Measurements from ENCODE around the gene OR2H2.

The OR2H2 gene

DNA sequence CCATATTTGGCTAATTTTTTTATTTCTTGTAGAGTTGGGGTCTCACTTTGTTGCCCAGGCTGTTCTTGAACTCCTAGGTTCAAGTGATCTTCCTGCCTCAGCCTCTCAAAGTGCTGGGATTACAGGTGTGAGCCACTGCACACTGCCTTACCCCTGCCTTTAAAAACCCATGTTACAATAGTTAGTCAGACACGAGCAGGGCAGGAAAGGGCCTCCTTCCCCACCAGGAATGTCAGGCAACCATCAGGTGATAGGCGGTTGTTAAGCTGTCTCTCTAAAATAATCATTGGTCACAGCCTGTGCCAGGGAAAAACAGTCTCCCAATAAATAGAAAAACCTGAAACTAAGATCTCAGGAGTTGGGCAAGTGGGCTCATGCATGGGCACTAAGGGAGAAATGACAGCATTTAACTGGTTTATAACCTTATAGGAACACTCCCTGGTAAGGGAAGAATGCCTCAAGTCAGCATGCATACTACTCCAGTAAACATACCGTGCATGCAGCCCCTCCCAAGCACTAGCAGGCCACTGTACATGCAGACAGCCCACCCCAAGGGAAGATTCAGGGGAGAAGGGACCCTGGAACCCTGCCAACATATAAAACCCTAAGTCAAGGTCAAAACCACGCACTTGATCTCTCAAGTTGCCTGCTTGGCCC, 8.4 kb downstream of the OR2H2 start:
- Histone ChIP-seq H3K9me3 (ENCODE audit: control insufficient read depth, insufficient read depth, low read length) (no peaks in the 10 kb centered on the region), H3K27me3 (ENCODE audit: control insufficient read depth, insufficient read depth, low read length) (no peaks in the 10 kb centered on the region), H3K4me1 (ENCODE audit: control insufficient read depth, insufficient read depth, low read length) (0 out of 2 replicates have a peak, but pooled peaks cover 2% of the 10 kb centered on the region), H3K36me3 (ENCODE audit: control insufficient read depth, insufficient read depth, low read length) (no peaks in the 10 kb centered on the region), H3K27ac (ENCODE audit: low read length) (no peak overlapping the region), H3K4me3 (ENCODE audit: low read length) (no peak overlapping the region)
- no peak for DNase-seq (ENCODE audit: low read depth, low spot score)
- no CpG with 5 or more reads among the region's 4 CpGs for WGBS (ENCODE audit: insufficient coverage, insufficient read length)

DNA sequence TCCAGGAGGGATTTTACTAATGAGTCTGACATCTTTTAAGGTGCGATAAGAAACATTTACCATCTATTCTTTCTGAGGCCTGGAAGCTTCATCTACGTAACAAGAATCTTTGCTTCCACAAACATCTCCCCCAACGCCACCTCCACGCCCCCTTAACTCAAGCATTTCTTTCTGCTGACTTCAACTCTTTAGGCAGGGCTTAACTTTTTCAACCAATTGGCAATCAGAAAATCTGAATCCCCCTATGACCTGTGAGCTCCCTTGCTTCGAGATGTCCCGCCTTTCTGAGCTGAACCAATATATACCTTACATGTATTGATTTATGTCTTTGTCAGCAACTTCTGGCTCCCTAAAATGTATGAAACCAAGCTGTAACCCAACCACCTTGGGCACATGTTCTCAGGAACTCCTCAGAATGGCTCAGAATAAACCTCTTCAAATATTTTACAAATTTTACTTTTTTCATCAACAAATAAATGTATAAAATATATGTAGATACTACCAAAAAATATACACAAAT, 11.5 kb downstream of the OR2H2 start:
- no peaks in the 10 kb centered on the region for H3K27me3 ChIP-seq (ENCODE audit: control insufficient read depth, insufficient read depth, low read length)
- no peak for DNase-seq (ENCODE audit: low read depth, low spot score)
- 100% methylated on average over 2 of the region's 6 CpGs for WGBS (ENCODE audit: insufficient coverage, insufficient read length)
- peaks cover 3% of the 10 kb centered on the region; the same call in 1 of the 2 replicates for H3K36me3 ChIP-seq (ENCODE audit: control insufficient read depth, insufficient read depth, low read length)
- 0 out of 2 replicates have a peak, but pooled peaks cover 2% of the 10 kb centered on the region for H3K4me1 ChIP-seq (ENCODE audit: control insufficient read depth, insufficient read depth, low read length)
- H3K27ac ChIP-seq (ENCODE audit: low read length): no peak overlapping the region
- no peak overlapping the region for H3K4me3 ChIP-seq (ENCODE audit: low read length)
- no peaks in the 10 kb centered on the region for H3K9me3 ChIP-seq (ENCODE audit: control insufficient read depth, insufficient read depth, low read length)

DNA sequence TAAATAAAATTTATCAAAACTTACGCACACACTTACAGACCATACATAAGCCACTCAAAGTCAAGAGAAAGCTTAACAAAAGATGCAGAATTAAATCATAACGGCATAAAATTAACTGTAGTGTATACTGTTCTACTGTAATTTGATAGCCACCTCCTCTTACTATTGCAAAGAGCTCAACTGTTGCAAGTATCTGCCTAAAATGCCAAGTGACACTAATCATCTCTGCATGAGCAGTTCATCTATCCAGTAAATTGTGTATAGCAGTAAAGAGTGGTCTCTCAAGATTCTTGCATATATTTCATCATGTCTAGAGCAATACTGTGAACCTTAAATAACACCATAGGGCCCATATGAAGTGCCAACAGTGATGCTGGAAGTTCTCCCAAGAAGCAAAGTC, 12.3 kb downstream of the OR2H2 start:
- H3K27me3 ChIP-seq (ENCODE audit: control insufficient read depth, insufficient read depth, low read length): no peaks in the 10 kb centered on the region
- no peak overlapping the region for H3K27ac ChIP-seq (ENCODE audit: low read length)
- no CpG with 5 or more reads among the region's 2 CpGs for WGBS (ENCODE audit: insufficient coverage, insufficient read length)
- no peaks in the 10 kb centered on the region for H3K9me3 ChIP-seq (ENCODE audit: control insufficient read depth, insufficient read depth, low read length)
- no peak overlapping the region for H3K4me3 ChIP-seq (ENCODE audit: low read length)
- DNase-seq (ENCODE audit: low read depth, low spot score): no peak
- H3K4me1 ChIP-seq (ENCODE audit: control insufficient read depth, insufficient read depth, low read length): 0 out of 2 replicates have a peak, but pooled peaks cover 2% of the 10 kb centered on the region
- peaks cover 10% of the 10 kb centered on the region; the same call in 1 of the 2 replicates for H3K36me3 ChIP-seq (ENCODE audit: control insufficient read depth, insufficient read depth, low read length)

DNA sequence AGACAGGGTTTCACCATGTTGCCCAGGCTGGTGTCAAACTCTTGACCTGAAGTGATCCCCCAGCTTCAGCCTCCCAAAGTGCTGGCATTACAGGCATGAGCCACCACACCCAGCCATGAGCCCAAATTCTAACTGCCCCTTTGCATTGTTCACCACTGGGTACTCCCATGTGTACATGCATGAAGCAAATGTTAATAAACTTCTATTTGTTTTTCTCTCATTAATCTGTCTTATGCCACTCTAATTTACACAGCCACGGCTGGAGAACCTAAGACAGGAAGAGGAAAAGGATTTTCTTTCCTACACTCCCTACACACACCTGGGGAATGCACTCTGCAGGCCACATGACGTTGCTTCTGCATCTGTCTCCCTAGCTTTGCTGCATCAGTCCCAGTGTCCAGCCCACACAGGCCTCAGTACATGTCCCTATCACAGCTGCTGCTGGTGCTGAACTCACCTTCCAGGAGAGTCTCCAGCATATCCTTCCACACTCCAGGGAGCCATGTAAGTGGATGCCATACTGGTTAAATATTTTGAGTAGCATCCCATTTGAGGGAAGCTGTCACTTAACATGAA, 13.3 kb downstream of the OR2H2 start:
- H3K27me3 ChIP-seq (ENCODE audit: control insufficient read depth, insufficient read depth, low read length): no peaks in the 10 kb centered on the region
- H3K4me1 ChIP-seq (ENCODE audit: control insufficient read depth, insufficient read depth, low read length): peaks cover 3% of the 10 kb centered on the region
- no peak for DNase-seq (ENCODE audit: low read depth, low spot score)
- no peak overlapping the region for H3K4me3 ChIP-seq (ENCODE audit: low read length)
- H3K9me3 ChIP-seq (ENCODE audit: control insufficient read depth, insufficient read depth, low read length): no peaks in the 10 kb centered on the region
- H3K36me3 ChIP-seq (ENCODE audit: control insufficient read depth, insufficient read depth, low read length): peaks cover 17% of the 10 kb centered on the region
- no CpG with 5 or more reads among the region's 2 CpGs for WGBS (ENCODE audit: insufficient coverage, insufficient read length)
- H3K27ac ChIP-seq (ENCODE audit: low read length): no peak overlapping the region

DNA sequence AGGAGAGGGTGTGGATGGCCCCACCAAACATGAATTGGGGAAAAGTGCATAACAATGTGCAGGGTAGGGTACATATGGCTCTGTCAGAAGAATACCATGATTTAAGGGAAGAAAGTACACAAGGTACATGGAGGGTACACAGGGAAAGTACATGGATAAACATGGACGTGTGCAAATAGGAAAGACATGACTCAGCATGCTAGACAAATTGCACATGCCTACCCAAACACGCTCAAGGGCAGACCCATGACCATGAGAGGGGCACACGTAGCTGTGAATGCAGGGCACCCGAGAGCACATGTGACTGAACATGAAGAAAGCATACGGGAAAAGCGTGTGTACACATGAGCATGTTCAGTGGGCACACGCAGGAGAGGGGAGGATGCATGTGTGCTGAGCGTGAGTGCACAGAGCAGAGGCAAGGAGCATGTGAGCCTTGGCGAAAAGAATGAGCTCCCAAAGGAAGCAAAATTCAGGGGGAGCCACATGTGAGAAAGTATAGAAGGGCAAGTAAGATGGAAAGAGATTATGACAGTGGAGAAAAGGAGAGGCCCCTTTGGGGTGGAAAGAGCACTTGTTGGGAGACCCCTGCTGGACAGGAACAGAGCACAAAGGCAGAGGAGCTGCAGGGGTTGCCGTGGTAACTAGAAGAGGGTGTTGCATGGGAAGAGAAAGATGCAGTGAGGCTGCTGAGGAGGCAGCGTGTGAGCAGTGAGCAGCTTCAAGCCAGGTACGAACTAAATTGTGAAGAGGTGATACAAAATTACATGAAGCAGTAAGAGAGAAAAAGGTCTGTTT, 17.8 kb downstream of the OR2H2 start:
- Histone ChIP-seq H3K4me3 (ENCODE audit: low read length) (no peak overlapping the region), H3K4me1 (ENCODE audit: control insufficient read depth, insufficient read depth, low read length) (peaks cover 3% of the 10 kb centered on the region), H3K27me3 (ENCODE audit: control insufficient read depth, insufficient read depth, low read length) (no peaks in the 10 kb centered on the region), H3K27ac (ENCODE audit: low read length) (no peak overlapping the region), H3K9me3 (ENCODE audit: control insufficient read depth, insufficient read depth, low read length) (no peaks in the 10 kb centered on the region), H3K36me3 (ENCODE audit: control insufficient read depth, insufficient read depth, low read length) (peaks cover 52% of the 10 kb centered on the region)
- WGBS (ENCODE audit: insufficient coverage, insufficient read length): no CpG with 5 or more reads among the region's 12 CpGs
- no peak for DNase-seq (ENCODE audit: low read depth, low spot score)

DNA sequence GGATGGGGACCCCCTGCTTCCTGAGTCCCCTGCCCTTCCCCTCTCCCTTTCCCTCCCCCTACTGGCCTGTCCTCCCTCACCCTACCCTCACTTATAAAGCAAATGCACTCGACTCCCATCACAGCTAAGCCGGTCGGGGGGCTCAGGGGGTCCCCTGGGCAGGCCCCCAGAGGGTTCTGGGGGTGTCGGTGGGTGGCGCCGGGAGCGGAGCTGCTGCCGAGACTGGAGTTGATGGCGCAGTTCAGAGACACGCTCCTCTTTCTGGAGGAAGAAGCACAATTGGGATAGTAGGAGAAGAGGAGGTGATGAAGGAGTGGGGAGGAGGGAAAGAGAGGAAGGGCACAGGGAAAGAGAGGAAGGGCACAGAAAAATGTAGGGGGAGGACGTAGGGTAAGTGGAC, 18.5 kb downstream of the OR2H2 start:
- Histone ChIP-seq H3K36me3 (ENCODE audit: control insufficient read depth, insufficient read depth, low read length) (peaks cover 59% of the 10 kb centered on the region), H3K27ac (ENCODE audit: low read length) (no peak overlapping the region), H3K4me3 (ENCODE audit: low read length) (no peak overlapping the region)

DNA sequence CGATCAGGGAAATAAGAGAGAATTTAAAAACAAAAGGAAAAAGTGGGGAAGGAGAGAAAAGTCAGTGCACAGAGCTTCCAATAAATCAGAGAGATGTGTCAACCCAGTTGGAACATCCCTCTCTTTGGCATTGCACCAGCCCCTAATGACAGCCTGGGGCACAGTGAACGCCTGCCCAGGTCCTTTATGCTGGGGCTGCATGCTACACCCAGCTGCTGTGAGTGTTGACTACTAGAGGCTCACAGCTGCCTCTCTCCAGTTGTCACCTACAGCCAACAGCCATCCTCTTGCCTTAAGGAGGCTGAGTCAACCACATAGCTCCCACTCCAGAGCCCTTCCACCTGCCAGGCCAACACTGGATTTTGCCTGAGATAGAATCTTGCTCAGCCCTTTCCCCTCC, 19.0 kb downstream of the OR2H2 start:
- no peak overlapping the region for H3K27ac ChIP-seq (ENCODE audit: low read length)
- H3K36me3 ChIP-seq (ENCODE audit: control insufficient read depth, insufficient read depth, low read length): peaks cover 62% of the 10 kb centered on the region
- no peak overlapping the region for H3K4me3 ChIP-seq (ENCODE audit: low read length)
- no CpG with 5 or more reads among the region's 2 CpGs for WGBS (ENCODE audit: insufficient coverage, insufficient read length)
- no peaks in the 10 kb centered on the region for H3K27me3 ChIP-seq (ENCODE audit: control insufficient read depth, insufficient read depth, low read length)
- peaks cover 3% of the 10 kb centered on the region for H3K4me1 ChIP-seq (ENCODE audit: control insufficient read depth, insufficient read depth, low read length)
- H3K9me3 ChIP-seq (ENCODE audit: control insufficient read depth, insufficient read depth, low read length): no peaks in the 10 kb centered on the region
- no peak for DNase-seq (ENCODE audit: low read depth, low spot score)

More for the DNA sequence above, 18.5 kb downstream of the OR2H2 start:
- DNase-seq (ENCODE audit: low read depth, low spot score): no peak
- H3K4me1 ChIP-seq (ENCODE audit: control insufficient read depth, insufficient read depth, low read length): peaks cover 3% of the 10 kb centered on the region
- no CpG with 5 or more reads among the region's 11 CpGs for WGBS (ENCODE audit: insufficient coverage, insufficient read length)
- H3K27me3 ChIP-seq (ENCODE audit: control insufficient read depth, insufficient read depth, low read length): no peaks in the 10 kb centered on the region
- no peaks in the 10 kb centered on the region for H3K9me3 ChIP-seq (ENCODE audit: control insufficient read depth, insufficient read depth, low read length)

DNA sequence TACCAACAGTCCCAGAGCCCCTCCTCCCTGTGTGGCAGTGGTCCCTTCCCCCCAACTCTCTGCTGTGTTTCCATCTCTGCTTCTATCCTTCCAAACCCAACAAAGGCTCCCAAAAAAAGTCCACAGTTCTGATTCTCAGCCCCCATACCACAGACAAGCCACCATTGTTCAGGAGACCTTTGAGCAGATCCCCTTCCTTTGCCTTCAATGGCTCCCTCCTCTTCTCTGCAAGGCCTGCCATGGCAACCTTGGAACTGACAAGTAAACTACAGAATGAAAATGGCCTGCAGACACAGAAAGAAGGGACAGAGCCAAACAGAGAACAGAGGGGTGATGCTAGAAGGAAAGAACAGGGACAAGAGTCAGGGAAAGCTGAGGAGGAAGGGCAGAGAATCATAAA, 23.2 kb downstream of the OR2H2 start:
- Histone ChIP-seq H3K27ac (ENCODE audit: low read length) (no peak overlapping the region), H3K27me3 (ENCODE audit: control insufficient read depth, insufficient read depth, low read length) (no peaks in the 10 kb centered on the region), H3K4me3 (ENCODE audit: low read length) (no peak overlapping the region), H3K36me3 (ENCODE audit: control insufficient read depth, insufficient read depth, low read length) (peaks cover 69% of the 10 kb centered on the region), H3K4me1 (ENCODE audit: control insufficient read depth, insufficient read depth, low read length) (no peaks in the 10 kb centered on the region), H3K9me3 (ENCODE audit: control insufficient read depth, insufficient read depth, low read length) (no peaks in the 10 kb centered on the region)
- no peak for DNase-seq (ENCODE audit: low read depth, low spot score)

DNA sequence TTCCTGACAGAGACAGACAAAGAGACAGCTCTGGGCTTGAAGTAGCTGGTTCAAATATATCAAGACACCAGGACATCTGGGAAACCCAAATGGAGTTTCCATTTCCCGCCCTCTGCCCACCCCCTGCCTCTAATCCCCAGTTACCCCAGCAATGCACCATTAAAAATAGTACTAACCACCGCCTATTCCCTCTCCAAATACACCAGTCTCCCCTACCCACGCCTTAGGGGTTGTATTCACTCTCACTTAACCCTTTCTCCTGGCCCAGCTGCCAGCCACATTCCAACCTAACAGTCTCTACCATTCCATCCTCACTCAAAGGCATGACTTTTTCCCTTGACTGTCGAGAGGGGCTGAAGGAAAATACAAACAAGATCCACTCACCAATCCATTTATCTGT, 25.6 kb downstream of the OR2H2 start:
- no CpG with 5 or more reads among the region's 4 CpGs for WGBS (ENCODE audit: insufficient coverage, insufficient read length)
- Histone ChIP-seq H3K36me3 (ENCODE audit: control insufficient read depth, insufficient read depth, low read length) (peaks cover 61% of the 10 kb centered on the region), H3K27ac (ENCODE audit: low read length) (no peak overlapping the region)

DNA sequence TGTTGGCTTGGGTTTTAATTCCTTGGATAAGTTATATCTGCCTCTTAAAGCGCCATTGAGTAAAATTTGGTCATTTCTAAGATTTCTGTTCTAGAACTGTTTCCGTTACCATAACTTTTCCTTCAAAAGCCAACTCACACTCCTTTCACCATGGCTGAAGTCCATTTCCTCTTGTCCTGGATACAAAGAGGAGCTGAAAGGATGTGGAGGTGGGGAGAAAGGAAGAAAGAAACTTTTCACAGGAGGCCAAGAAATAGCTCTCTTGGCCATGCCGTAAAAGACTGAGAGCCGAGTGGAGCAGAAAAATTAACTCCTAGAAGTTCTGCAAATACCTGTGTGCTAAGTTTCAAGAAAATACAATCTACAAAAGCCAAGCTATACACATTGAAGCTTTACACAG, 26.5 kb downstream of the OR2H2 start:
- WGBS (ENCODE audit: insufficient coverage, insufficient read length): no CpG with 5 or more reads among the region's 4 CpGs
- H3K27me3 ChIP-seq (ENCODE audit: control insufficient read depth, insufficient read depth, low read length): no peaks in the 10 kb centered on the region
- no peak for DNase-seq (ENCODE audit: low read depth, low spot score)
- H3K4me1 ChIP-seq (ENCODE audit: control insufficient read depth, insufficient read depth, low read length): no peaks in the 10 kb centered on the region
- no peaks in the 10 kb centered on the region for H3K9me3 ChIP-seq (ENCODE audit: control insufficient read depth, insufficient read depth, low read length)
- H3K4me3 ChIP-seq (ENCODE audit: low read length): no peak overlapping the region
- peaks cover 53% of the 10 kb centered on the region for H3K36me3 ChIP-seq (ENCODE audit: control insufficient read depth, insufficient read depth, low read length)
- no peak overlapping the region for H3K27ac ChIP-seq (ENCODE audit: low read length)

More for the DNA sequence above, 25.6 kb downstream of the OR2H2 start:
- Histone ChIP-seq H3K9me3 (ENCODE audit: control insufficient read depth, insufficient read depth, low read length) (no peaks in the 10 kb centered on the region), H3K4me1 (ENCODE audit: control insufficient read depth, insufficient read depth, low read length) (no peaks in the 10 kb centered on the region), H3K4me3 (ENCODE audit: low read length) (no peak overlapping the region), H3K27me3 (ENCODE audit: control insufficient read depth, insufficient read depth, low read length) (no peaks in the 10 kb centered on the region)
- no peak for DNase-seq (ENCODE audit: low read depth, low spot score)

Measured in iPS DF 6.9 (cell line).